GM19351 (cell line): ENCODE data around the gene ENO4.

Experiments
- ATAC-seq: cut with Tn5 transposase; IDR thresholded peaks from one replicate; pipeline ENCODE4 v1.9.1; 2021; ENCODE audit warnings: mild to moderate bottlenecking, moderate library complexity; ENCODE audit not compliant: unreplicated experiment

Gene ENO4

GRCh38 chr10:116849248-116850057 is at the start of gene ENO4:
Gene ENO4 (plus strand): TSS chr10:116849499. CDS start chr10:116849567, 68 bp downstream.
- peak; percentile 47 for ATAC-seq

DNA sequence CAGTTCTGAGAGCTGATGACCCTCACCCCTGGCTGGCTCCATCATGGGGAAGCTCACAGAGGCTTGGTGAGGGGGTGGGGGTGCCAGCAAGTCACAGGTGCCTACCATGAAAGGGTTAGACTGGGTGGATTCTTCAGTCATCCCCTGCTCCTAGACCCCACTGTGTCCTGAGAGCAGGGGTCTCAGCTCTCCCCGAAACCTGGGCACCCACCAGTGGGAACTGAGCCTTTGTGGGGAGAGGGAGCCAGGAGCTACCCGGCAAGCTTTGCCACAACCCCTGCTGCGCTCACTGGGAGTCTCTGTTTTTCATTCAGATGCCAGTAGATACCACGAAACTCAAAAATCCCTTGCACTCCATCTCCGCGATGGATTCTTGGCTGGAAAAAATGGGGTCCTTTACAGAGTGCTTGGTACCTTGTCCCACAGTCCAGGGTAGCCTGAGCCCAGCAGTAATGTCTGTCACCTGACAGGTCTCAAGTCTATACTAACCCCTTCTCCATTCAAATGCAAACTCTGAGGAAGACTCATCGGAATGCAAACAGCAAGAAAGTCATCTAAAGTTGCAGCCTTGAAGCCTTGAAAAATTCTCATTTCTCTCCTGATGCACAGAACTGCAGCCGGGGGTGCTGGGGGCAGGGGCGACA is 48.9 kb upstream of the ENO4 start:
- no peak for ATAC-seq

DNA sequence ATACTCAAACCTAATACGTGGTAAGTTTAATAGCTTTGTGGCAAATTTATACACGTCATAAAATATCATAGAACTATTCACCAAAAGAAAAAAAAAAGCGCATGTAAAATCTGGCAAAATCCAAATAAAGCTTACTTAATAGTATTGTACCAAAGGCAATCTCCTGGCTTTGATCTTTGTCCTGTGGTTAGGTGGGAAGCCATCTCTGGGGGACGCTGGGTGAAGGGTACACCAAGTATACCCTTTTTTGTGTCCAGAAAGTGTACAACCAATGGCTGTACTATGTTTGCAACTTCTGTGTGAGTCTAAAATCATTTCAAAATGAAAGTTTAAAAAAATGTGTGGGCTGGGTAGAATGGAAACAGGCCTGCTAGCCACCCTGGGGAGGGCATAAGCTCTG is 47.6 kb upstream of the ENO4 start:
- ATAC-seq: no peak

GRCh38 chr10:116802474-116802873 is 46.8 kb upstream of the ENO4 start:
- ATAC-seq: no peak

- no peak for ATAC-seq
Observed at GRCh38 chr10:116802876-116803275, 46.4 kb upstream of the ENO4 start.

GRCh38 chr10:116803451-116804249 is 45.6 kb upstream of the ENO4 start:
- ATAC-seq: no peak

- no peak for ATAC-seq
Observed at GRCh38 chr10:116808706-116809105, 40.6 kb upstream of the ENO4 start.

GRCh38 chr10:116809483-116810119 is 39.7 kb upstream of the ENO4 start:
- ATAC-seq: no peak

DNA sequence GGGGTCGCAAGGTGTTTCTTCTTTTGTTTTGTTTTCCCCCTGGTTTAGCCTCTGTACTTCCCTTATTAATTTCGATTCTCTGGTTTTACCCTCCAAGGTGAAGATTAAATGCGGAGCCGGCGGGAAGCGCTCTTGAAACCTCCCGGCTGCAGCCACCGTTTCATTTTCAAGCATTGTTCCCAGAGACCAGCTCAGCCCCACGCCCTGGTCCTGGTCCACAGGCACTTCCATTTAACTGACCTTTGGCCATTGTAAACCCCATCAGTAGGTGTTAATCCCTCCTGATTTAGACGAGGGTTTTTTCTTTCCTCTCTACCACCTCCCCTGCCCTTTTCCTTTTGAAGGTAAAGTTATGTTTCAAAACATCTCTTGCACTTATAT is 39.2 kb upstream of the ENO4 start:
- no peak for ATAC-seq

DNA sequence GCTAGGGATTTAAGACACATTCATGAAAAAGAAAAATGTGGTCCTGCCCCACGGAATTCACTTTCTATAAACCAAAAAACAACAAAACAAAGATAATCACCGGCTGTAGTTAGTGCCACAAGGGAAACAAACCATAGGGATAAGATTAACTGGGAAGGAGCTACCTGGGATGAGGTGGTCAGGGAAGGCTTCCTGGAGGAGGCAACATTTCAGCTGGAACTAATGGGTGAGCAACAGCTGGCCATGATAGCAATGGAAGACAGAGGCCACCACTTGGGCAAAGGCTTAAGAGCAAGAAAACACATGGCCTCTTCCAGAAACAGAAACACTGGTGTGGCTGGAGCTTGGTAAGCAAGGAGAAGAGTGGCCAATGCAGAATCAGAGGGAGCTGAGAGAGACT is 38.4 kb upstream of the ENO4 start:
- no peak for ATAC-seq

GRCh38 chr10:116811691-116812090 is 37.6 kb upstream of the ENO4 start:
- ATAC-seq: no peak

DNA sequence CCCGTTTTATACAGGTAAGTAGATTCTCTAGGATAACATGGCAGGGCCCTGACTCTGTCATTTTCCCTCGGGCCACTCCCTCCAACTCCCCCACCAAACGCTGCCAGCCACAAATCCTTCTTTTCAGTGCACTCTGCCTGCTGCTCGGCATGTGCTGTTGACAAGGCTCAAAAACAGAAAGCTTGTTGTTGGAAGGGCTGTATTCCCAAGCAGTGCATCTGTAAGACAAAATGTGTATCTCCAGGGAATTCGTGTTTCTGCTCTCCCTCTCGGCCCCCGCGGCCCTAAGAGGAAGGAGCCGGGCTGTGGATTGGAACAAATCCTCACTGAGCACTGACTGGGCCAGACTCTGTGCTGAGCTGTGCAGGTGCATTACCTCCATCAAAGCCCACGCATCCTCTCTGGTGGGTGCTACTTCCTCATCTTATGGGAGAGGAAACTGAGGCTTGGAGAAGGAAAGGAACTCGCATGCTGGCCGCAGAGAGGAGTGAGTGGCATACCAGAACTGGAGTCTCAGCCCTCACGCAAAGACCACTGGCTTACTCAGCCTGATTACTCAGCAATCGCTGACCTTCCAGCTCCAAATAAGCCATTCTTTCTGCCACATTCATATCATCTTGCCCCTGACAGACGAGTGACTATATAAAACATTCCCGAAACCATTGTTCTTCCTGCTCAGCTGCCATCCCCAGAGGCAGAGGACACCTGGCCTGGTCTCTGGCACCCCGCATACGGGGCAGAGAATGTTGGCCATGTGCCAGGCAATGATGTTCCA is 33.5 kb upstream of the ENO4 start:
- no peak for ATAC-seq

DNA sequence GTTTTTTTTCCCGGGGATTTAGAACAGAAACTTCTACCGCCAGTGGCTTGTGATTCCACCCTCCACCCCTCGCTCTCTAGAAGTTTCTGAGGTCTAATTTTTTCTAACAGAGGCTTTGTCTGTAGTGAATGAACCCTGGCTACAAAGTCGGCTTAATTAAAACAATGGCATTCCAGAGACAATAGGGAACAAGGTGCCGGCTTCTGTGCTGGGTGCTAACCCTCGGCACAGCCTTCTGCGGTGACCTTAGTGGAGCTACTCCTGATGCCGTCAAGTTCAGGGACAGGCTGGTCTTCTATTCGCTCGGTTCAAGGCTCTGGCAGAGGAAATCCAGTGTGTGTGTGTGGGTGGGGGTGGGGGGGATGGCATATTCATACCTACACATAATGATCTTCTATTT is 32.1 kb upstream of the ENO4 start:
- ATAC-seq: no peak

- ATAC-seq: no peak
Observed at GRCh38 chr10:116817780-116818343, 31.4 kb upstream of the ENO4 start.

DNA sequence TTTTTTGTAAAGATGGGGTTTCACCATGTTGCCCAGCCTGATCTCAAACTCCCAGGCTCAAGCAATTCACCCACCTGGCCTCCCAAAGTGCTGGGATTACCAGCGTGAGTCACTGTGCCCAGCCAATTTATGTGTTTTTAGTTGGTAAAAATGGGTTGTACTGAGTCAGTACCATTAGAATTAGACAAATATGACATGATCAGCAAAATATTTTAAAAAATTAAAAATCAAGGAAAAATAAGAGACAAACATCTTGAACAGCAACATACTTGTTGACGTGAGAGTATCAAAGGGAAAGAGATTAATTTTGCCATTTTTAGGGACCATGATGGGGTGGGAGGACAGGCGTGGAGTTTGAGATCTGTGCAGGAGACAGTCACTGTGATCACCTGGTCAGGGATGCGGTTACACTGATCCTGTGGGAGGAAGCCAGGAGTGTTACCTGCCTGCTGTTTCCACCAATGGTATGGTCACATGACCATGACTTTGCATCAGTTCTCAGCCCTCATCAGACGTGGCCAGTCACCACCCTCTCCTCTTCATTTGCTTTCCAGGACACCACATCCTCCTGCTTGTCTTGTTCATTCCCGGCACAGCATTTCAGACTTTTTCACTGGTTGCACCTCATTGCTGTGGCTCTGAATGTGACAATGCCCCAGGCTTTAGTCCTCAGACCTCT is 29.2 kb upstream of the ENO4 start:
- no peak for ATAC-seq

DNA sequence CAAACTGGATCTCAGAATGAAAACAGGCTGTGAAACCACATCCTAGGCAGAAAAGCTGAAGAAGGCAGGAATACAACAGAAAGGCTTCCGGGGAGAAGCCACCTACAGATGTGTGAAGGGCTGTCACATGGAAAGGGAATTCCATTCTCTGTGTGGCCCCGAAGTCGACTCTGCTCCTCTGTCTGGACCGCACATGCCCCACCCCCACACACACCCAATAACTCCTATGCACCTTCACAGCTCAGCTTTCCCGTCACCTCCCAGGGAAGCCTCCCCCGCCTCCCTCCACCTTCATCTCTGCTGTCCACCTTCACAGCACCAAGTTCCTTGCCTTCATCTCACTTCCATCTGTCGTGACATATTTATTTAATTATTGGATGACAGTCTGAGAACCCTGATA is 23.4 kb upstream of the ENO4 start:
- no peak for ATAC-seq

DNA sequence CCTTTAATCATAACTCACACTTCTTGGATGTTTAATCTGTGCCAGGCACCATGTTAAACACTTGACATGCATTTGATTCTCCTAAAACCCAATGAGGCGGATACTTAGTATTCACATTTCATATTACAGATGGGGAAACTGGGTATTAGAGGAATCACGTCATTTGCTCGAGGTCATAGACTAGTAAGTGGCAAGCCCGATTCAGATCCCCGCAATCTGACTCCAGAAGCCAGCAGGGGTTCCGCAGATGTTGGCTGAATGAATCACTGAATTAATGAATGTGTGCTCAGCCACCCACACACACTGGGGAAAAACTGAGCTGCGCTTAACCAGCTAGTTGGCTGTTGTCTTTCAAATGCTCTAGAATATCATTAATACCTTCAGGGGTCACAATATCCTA is 22.5 kb upstream of the ENO4 start:
- no peak for ATAC-seq

- no peak for ATAC-seq
Observed at GRCh38 chr10:116827214-116827671, 22.1 kb upstream of the ENO4 start.

DNA sequence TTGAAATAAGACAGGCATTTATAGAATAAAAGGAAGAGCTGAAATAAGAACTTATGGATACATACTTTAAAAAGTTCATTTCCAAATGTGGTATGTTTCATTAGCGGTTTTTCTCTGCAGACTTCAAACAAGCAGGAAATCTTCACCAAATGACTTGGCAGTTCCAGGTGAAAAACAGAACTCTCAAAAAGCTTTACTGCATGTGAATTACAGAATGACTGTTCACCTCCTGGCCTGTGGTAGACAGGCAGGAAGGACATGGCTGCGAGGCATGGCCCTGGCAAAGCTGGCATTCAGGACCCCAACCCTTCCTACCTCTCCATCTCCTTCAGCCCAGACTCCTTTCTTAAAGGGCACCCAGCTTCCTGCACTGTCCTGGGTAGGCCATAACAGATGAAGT is 21.2 kb upstream of the ENO4 start:
- no peak for ATAC-seq

- ATAC-seq: no peak
Observed at GRCh38 chr10:116829711-116830110, 19.6 kb upstream of the ENO4 start.
